Inflammatory macrophage treated with lipopolysaccharide for 1 hour (primary cell): ENCODE measurements around the gene SPDYE9.
"Not testable (repeated sequence)": the region's sequence is repeated elsewhere in the genome, so short reads cannot be mapped to it uniquely, and the experiment has no call there.

ENCODE experiments used
- DNase-seq, 2 donors: peaks; one replicate each; pipeline ENCODE4 v3.0.0-alpha.2; 2020 to 2022

Gene SPDYE9

GRCh38 chr7:73085938-73086337 is at the start of gene SPDYE9:
Gene SPDYE9, minus strand, starts transcription at chr7:73086038. Its CDS starts 1,800 bp downstream, at chr7:73084238.
- not testable (repeated sequence) for DNase-seq

GRCh38 chr7:73134866-73135265 is 49.0 kb upstream of the SPDYE9 start:
- DNase-seq = not testable (repeated sequence)

- DNase-seq = not testable (repeated sequence)
Measured at GRCh38 chr7:73132651-73133217, 46.9 kb upstream of the SPDYE9 start.

- not testable (repeated sequence) for DNase-seq
Measured at GRCh38 chr7:73130612-73131011, 44.8 kb upstream of the SPDYE9 start.

- not testable (repeated sequence) for DNase-seq
Measured at GRCh38 chr7:73124126-73124525, 38.3 kb upstream of the SPDYE9 start.

GRCh38 chr7:73122778-73123447 is 37.1 kb upstream of the SPDYE9 start:
- DNase-seq = not testable (repeated sequence)

- not testable (repeated sequence) for DNase-seq
Measured at GRCh38 chr7:73118155-73118554, 32.3 kb upstream of the SPDYE9 start.

- not testable (repeated sequence) for DNase-seq
Measured at GRCh38 chr7:73057811-73058210, 28.0 kb downstream of the SPDYE9 start, which contains the start of gene SPDYE11. Gene SPDYE11, minus strand, starts transcription at chr7:73057911. Its CDS starts 1,800 bp downstream, at chr7:73056111.

GRCh38 chr7:73029666-73030065 is 56.2 kb downstream of the SPDYE9 start, which contains the start of gene SPDYE8:
Gene SPDYE8, minus strand, starts transcription at chr7:73029766. Its CDS starts 1,800 bp downstream, at chr7:73027966.
- not testable (repeated sequence) for DNase-seq
